ENCODE results near the gene CCDC93.

DNA sequence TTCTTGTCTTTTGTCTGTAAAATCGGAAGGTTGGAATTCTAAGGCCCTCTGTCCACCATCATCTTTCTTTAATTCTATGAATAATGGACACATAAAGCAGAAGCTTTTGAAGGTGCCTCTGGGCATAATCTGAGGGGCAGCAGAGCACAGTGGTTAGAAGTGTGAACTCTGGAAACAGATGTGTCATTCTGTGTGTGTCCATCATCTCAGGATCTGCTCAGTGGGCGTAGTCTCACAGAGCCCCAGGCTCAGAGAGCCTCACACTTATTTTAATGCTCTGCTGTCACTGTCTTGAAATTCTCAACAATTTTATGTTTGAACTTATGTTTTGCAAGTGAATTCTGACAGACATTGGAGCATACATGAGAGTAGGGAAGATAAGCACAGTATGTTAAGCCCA is 31.0 kb upstream of the CCDC93 start:
- TF ChIP-seq, protein P1, sequence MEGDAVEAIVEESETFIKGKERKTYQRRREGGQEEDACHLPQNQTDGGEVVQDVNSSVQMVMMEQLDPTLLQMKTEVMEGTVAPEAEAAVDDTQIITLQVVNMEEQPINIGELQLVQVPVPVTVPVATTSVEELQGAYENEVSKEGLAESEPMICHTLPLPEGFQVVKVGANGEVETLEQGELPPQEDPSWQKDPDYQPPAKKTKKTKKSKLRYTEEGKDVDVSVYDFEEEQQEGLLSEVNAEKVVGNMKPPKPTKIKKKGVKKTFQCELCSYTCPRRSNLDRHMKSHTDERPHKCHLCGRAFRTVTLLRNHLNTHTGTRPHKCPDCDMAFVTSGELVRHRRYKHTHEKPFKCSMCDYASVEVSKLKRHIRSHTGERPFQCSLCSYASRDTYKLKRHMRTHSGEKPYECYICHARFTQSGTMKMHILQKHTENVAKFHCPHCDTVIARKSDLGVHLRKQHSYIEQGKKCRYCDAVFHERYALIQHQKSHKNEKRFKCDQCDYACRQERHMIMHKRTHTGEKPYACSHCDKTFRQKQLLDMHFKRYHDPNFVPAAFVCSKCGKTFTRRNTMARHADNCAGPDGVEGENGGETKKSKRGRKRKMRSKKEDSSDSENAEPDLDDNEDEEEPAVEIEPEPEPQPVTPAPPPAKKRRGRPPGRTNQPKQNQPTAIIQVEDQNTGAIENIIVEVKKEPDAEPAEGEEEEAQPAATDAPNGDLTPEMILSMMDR (IDR thresholded peaks at IDR 0.05) = no peak
- no peak for TF ChIP-seq POLR2AphosphoS5 (IDR thresholded peaks at IDR 0.05)

Data from esophagus muscularis mucosa (tissue), 3 donors.